Stimulated activated CD8-positive, alpha-beta memory T cell treated with anti-CD3 and anti-CD28 coated beads, Interleukin-7, amount 100 ng/mL, for 4 hours (primary cell): ENCODE results near the gene STK17B.

Experiments used
- DNase-seq, 2 donors: peaks; one replicate each; pipeline ENCODE4 v3.0.0-alpha.2; 2020; ENCODE audit warnings: low read depth in 2 of 2

Gene STK17B

DNA sequence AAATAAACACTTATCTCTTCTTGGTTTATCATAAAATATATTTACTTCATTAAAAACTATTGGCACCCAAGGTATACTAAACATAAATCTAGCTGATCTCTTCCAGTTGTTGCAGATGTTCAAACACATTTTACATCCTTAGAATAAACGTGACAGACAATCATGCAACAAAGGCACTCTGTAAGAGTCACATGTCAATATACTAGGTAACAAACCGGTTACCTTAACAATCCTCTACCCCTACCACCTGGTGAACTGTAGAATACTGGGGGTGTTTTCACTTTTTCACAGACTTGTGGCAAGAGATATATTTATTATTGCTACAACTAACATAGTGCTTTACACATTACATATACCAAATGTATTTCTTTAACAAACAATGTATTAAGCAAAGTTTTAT is 15.8 kb downstream of the STK17B start:
- no peak for DNase-seq

DNA sequence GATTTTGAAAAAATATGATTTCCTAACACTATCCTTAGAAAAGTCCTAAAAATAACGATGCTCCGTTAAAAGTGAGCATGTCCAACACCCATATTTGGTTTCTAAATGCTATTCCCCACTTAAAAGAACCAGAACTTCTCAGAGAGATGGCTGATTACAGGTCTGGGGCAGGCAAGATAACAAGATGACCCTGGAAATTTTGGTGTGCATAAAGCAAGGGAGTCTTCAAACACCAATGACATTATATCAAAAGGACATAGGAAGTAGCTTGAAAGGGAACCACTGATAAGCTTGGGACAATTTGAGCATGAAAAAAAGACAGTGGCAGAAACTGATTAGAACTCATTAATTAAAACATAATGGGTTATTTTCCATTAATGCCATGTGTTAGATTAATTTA is 17.9 kb downstream of the STK17B start:
- no peak for DNase-seq

DNA sequence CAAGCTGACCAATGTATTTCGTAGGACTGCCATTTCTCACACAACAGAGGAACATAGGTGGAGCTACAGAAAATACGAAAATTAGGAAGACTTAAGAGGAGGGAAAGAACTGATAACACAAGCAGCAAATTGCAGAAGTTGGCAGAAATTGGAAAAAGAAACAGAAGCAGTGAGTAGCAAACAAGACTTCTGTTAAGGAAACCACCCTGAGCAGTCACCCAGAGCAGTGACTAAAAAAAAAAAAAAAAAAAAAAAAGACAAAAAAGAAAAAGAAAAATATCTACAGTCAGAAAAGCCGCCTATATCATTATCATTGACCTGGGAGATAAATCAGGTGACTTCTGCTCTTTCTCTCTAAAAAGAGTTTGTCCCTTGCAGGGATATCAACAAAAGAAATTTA is 21.4 kb downstream of the STK17B start:
- DNase-seq, result no peak

DNA sequence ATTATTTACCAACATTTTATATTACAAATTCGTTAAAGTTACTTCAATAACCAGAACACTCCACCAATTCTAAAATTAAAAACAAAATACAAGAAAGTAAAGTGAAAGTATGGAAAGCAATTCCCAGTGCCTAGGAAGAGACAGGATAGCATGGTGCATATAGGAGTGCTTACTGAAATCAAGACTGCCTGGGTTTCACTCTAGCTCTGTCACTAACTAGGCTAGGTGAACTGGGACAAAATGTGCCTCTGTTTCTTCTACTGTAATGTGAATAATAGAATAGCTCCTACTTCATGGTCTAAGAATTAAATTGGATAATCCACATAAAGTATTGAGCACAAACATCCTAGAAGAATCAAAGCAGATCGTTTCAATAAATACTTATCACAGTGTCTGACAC is 22.6 kb downstream of the STK17B start:
- DNase-seq, result no peak

DNA sequence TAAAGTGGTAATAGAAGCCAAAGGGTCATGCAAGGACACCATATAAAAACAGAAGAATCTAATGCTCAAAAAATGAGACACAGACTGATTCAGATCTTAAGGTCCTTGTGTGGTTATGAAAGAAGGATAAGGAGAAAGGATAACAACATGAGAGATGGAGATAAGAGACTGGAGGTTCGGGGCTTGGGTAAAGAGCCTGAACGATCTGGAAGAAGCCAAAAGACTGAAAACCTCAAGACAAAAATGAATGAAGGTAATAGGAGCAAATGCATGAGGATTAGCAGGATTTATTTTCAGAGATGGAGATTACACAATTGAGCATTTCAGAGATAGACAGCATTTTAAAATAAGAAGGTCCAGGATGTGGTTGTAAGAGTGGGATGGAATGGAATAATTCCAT is 26.1 kb downstream of the STK17B start:
- no peak for DNase-seq

DNA sequence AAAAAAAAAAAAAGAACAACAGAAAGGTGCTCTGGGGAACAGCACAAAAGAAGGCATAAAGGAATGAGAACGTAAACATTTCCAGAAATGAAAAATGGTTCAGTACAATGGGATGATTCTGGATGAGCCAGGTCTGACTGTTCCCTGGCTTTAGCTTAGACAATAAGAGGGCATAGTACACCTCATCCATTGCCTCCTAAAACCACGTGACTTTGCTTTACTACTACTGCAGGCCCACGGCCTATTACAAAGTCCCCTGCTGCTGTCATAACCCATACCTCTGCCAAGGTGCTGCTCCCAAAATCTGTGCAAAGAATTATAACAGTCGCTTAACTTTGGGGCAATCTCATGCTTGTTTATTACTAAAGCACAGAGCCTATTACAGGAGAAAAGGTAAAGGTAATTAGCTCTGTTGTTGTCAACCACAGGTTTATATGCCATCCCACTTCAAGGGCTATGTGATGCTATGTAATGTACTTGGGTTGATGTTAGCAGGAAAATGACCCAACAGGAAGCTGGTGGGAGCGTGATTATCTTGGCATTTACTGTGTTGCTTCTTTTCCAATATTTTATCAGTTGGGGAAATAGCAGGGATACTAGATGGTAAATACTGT is 26.8 kb downstream of the STK17B start:
- no peak for DNase-seq

DNA sequence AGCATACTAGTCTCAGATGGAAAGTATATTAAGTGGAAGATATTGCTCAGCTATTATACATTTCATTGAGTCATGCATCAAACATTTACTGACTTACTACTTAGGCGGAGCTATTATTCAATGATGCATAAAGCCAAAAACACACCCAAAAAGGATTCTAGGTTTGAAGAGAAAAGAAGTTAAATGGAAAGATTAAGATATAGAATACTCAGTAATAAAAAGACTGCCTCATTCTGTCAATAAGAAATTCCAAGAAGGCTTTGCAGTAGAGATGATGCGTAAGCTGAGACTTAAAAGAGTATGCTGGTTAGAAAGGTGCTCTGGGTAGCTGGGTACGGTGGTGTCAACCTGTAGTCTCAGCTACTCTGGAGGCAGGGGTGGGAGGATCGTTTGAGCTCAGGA is 27.6 kb downstream of the STK17B start:
- DNase-seq, result peak in 1 of 2 donors; percentile 31

DNA sequence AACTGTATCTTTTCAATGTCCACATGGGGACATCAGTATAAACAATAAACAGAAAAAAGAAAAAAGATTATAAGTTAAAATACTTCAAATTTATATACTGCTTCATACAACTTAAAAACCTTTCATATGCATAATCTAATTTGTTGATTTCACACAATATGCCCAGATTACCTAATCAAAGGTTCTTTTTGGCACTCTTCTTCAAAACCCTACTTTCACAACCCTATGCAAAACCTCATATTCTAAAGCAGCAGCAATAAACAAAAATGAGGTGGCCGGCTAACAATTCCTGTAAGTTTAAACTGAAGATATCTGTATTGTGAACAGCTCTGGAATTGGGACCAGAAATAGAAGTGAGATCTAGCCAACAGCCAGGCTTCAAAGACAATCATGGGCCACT is 28.6 kb downstream of the STK17B start:
- no peak for DNase-seq

DNA sequence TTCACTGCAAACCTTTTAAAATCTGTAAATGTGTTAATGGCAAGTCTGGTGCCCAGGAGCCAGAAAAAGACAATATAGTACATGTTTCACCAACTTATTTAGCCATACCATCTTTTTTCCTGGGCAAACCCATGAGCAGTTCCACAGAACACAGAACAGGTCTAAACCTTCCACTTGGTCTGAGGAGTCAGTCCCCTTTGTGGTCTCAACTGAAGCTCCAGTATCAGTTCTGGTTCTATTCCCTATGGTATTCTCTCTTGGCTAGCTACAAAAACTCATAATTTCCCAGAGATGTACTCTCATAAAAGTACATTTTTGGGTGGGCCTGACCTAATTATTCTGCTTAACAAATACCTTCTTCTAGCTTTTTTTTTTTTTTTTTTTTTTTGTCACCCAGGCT is 31.2 kb downstream of the STK17B start:
- DNase-seq, result no peak

DNA sequence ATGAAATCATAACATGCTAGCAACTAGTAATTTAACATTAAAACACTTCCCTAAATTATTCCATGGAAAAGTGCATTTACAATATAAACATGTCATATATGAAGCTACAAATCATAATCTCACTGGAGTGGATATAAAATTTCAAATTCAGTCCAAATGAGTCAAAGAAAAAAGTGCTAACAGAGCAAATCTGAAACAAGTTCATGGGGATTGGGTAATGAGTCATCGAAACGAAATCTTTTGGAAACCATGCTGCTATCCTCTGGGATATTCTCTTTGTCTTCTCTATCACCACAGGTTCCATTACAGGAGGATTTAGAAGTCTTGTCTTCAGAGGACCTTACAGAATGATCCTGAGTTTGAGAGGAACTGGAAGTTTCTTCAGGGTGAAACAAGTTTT is 34.1 kb downstream of the STK17B start:
- no peak for DNase-seq

DNA sequence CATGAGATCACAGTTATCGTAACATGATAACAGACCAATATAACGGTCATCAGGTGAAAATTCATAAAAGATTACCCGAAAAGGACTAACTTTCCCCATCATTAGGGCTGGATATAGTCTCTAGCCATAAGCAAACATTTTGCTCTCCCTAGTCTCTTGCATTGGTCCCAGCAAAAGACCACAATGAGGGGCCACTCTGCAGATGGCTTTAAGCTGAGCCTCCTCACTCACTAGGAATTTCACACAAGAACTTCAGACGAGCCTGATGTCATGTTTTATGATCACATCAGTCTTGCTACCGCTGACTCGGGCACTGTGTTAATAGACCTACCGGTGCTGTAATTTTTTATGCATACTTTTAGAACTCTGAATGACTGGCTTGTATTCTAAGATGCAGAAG is 35.2 kb downstream of the STK17B start:
- DNase-seq, result no peak

DNA sequence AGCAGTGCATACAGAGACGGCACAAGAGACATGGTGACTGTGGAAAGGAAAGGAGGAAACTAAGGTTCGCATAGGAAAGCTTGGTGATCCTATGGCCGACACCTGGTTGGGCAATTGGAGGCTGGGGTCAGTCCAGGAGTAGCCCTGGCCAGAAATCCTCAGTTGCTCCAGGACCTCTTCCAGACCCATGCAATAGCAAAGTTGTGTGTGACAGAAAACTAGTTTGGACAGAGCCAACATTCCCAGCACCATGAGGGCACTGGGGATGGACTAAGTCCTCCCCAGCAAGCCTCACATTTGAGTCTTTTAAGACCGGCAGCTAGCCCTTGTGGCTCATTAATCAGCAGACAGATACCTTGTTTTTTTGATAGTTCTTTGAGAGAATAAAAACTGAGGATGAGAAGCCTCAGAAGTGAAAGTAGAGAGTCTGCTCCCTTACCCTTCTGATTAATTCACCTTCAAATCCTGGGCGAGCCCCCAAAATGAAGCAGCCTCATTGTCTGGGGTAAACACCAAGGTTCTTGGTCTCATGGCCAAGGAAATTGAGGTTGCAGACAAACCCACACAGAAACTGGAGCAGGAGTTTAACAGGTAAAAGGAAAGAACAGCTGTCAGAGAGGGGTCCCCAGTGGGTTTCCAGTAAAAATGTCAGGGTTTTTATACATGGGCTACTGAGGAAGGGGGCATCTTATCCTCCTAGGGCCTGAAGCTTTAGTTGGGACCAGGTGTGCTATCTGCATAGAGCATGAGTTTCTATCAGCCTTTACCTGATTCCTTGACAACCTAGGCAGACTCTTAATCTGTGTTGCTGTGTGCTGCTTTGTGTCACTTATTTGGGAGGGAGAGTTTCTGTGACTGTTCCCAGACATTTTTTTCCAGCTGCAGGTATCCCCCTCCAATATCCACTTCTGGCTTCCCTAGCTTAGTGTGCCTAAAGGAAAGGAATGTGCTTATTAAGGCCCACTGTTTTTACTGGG is 39.1 kb downstream of the STK17B start:
- peak; percentile 26 to 33 for DNase-seq

DNA sequence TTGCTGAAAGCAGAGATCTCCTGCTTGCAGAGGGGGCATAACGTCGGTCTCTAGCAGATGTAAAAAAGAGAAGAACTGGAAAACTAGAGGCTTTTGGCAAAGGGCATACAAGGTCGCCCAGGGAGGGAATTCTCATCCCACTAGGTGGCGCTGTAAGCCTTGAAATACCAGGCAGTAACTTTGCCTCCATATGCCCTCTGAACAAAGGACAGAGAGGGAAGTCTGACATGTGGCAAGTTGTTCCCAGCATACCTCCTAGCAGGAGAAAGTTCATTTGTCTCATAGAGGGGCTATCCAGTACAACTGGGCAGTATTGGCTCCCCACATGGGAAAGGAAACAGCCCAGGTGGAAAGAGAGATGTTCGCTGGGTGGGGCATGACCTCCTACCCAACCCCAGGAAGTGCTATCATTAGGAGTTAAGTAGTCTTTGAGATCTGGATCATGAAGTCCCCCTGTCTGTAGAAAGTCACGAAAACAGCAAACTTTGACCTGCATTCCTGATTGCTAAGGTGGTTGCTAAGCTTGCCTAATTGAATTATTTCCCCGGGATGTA is 39.9 kb downstream of the STK17B start:
- peak; percentile 41 to 45 for DNase-seq

DNA sequence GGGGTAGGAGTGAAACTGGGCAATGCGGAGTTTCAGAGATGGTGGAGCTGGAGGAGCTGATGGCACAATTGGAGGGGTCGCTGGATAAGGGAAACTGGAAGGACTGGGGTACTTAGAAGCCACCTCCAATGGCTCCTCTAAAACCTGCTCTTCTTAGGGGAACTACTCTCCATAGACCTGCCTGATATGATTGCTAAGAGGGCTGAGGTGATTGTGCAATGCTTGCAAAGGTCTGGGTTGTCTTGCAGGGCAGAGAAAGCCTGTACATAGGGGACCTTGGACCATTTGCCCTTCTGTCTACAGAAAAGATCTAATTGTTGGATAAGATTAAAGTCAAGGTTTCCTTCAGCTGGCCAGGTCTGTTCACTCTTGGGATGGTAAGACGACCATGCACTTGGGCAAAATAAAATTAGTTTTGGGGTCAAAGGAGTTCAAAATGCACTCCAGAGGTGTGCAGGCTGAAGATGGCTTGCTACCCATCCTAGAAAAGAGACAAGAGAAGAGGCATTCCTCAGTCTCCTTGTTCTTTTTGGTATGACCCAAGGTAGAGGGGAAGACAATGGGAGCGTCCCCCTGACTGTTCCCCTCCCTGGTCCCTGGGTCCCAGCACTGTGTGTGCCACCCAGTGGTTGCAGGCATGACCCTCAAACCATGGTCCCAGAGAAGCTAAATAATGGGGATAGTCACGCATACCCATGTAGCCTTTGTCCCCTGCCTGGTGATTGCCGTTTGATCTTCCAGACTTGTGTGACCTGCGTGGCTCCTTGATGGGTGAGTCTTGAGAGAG is 41.1 kb downstream of the STK17B start:
- no peak for DNase-seq

DNA sequence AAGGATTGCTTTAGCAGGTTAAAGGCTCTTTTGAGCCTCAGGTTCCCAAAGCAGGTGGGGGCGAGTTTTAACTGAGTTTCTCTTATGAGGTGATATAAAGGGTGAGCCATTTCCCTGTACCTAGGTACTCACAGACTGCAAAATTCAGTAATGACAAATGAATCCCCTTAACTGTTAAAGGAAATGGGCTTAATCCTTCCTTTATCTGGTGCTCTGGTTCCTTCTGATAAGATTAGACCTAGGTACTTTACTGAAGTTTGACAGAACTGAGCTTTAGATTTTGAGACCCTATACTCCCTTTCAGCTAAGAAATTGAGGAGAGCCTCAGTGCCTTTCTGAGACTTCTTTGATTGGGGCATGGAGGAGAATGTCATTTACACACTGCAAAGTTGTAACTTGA is 42.6 kb downstream of the STK17B start:
- DNase-seq, result no peak

DNA sequence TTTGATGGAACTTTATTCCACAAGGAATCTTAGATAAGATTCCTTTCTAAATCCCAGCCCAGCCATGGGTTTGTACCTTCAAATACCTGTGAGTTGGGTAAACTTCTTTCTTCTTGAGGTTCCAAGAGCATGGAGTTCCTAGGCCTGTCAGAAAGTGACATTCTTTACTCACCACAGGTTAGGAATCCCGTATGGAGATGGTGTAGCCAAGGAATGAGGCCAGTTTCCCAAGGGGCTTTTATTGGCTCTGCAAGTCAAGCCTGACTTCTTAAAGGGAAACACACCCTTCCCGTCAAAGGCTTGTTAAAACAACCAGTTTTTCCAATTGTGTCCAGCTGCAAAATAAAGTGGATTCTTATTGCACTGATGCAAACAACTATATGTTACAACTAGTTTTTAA is 45.8 kb downstream of the STK17B start:
- no peak for DNase-seq

DNA sequence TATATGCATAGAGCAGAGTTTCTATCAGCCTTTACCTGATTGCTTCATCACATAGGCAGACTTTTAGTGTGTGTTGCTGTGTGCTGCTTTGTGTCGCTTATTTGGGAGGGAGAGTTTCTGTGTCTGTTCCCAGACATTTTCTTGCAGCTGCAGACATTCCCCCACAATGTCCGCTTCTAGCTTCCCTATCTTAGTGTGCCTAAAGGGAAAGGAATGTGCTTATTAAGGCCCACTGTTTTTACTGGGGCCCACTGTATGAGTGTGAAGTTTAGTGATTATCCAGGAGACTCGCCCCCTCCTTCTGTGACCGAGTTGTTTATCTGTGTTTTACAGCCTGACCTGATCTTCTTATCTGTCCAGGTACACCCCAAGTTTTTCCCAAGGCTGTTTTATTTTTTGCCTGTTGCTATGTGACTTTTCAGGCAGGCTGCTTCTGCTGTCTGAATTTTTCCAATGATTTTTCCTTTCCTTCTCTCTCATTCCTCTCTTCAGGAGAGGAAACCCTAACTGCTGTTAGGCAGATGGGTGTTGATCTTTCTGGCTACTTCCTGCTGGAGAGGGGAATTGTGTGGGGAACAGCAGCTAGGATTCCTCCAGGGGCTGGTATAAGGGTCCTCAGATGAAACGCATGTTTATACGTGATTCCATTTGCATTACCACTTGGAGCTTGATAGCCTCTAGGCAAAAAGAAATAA is 47.6 kb downstream of the STK17B start:
- DNase-seq, result no peak

DNA sequence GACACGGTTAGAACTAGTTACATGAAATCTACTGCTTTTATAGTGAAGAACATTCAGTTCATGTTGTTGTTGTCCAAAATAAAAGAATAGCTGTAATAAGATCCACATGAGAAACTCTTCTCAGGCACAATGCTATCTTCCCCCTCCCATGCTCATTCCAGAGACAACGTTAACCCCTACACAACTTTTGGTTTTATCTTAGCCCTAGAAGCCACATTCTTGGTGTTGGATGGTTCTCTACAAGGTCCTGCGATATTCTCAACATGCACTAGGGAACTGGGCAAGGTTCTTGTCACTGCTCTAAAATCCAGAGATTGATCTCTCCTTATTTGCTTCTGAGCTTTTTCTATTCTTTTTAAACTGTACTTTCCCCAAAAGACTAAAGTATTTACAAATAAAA is 51.5 kb downstream of the STK17B start:
- no peak for DNase-seq

DNA sequence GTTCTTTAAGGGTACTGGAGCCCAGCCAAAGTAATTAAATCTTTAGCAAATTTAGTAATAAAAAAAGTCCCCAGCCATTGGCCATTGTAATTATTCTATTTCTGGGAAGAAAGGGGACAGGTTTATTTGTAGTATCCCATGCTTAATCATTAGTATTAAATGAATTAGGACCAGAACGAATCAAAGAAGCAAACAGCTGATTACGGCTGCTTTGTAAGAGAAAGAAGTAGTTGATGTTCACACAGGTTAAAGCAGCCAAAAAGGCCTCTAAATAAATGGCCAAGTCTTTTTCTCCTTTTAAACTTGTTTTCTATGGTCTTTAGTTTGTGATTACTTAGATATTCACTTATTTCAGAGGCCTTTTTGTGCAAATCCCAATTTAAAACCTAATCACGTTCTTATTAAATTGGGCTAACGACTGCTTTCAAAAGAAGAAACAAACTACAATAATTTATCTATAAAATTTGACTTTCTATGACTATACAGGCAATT is 54.1 kb downstream of the STK17B start:
- no peak for DNase-seq

DNA sequence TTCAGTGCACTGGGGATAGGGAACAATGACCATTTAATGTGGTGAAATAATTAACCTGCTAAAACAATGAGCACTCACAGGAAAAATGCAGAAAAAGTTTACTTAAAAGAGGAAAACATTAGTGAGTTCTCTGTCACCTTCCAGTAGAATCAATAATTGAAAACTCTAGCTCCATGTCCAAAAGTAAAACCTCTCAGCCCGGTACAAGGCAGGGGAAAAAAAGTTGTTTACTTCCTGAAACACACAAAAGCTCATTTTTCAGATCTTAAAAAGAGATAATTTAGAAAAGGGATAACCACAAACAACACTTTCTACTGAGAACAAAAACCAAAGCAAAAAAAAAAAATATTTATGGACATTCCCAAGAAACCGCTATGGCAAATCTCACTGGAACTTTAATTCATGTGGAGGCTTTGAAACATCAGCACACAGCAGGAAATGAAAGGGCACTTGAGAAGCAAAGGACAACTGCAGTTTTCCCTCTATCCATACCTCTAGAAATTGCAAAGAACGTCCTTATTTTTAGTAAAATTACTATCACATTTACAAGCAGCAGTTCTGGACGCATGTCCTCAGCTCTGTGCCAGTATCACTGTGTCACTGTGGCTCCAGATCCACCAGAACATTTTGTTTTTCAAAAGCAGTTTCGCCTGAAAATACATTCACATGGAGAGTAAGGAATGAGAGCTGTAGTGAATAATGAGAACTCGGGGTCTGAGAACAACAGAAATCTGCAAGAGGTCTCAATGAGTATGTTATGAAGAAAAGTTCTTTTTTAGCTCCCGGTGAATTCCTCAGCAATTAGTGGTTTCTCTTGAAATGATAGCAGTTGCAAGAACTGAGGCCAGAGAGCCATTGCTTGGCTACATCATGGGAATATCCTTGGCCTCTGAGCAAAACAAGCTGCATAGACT is 58.1 kb downstream of the STK17B start:
- no peak for DNase-seq
